A673 (cell line): ENCODE data around the gene IGF2.

Experiments used
- EZH2 ChIP-seq: fragments of 200-600 bp; sonication (generic); IDR thresholded peaks from 2 replicates; pipeline ENCODE4 v1.6.1; 2017; ENCODE audit warnings: borderline replicate concordance, low read depth, mild to moderate bottlenecking, mixed read lengths, antibody characterized with exemption, low read length; ENCODE audit not compliant: poor library complexity, severe bottlenecking
- TF ChIP-seq, protein P1 (sequence below): fragments of 300-800, 200-600 bp; sonication (generic); conservative IDR thresholded peaks from 2 replicates; pipeline ENCODE4 v1.5.1; 2017; ENCODE audit warnings: low read depth, mild to moderate bottlenecking, antibody characterized with exemption, low read length, moderate library complexity, mixed read lengths

- TF ChIP-seq, protein P1, sequence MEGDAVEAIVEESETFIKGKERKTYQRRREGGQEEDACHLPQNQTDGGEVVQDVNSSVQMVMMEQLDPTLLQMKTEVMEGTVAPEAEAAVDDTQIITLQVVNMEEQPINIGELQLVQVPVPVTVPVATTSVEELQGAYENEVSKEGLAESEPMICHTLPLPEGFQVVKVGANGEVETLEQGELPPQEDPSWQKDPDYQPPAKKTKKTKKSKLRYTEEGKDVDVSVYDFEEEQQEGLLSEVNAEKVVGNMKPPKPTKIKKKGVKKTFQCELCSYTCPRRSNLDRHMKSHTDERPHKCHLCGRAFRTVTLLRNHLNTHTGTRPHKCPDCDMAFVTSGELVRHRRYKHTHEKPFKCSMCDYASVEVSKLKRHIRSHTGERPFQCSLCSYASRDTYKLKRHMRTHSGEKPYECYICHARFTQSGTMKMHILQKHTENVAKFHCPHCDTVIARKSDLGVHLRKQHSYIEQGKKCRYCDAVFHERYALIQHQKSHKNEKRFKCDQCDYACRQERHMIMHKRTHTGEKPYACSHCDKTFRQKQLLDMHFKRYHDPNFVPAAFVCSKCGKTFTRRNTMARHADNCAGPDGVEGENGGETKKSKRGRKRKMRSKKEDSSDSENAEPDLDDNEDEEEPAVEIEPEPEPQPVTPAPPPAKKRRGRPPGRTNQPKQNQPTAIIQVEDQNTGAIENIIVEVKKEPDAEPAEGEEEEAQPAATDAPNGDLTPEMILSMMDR = no peak
- TF ChIP-seq EZH2 = no peak
Measured at GRCh38 chr11:2107941-2108630, 31.1 kb downstream of the IGF2 start.
